Ishikawa (cell line): ENCODE results near the gene CFAP92.

Source experiments
- USF1 ChIP-seq: IDR thresholded peaks from 2 replicates; pipeline ENCODE4 v1.6.1; 2012
- TF ChIP-seq, protein P1 (sequence below): IDR thresholded peaks from 2 replicates; pipeline ENCODE4 v1.6.1; 2012; ENCODE audit warnings: low read depth, mild to moderate bottlenecking

GRCh38 chr3:129017484-129017899 is 23.6 kb upstream of the CFAP92 start:
- TF ChIP-seq USF1, result no peak
- TF ChIP-seq, protein P1, sequence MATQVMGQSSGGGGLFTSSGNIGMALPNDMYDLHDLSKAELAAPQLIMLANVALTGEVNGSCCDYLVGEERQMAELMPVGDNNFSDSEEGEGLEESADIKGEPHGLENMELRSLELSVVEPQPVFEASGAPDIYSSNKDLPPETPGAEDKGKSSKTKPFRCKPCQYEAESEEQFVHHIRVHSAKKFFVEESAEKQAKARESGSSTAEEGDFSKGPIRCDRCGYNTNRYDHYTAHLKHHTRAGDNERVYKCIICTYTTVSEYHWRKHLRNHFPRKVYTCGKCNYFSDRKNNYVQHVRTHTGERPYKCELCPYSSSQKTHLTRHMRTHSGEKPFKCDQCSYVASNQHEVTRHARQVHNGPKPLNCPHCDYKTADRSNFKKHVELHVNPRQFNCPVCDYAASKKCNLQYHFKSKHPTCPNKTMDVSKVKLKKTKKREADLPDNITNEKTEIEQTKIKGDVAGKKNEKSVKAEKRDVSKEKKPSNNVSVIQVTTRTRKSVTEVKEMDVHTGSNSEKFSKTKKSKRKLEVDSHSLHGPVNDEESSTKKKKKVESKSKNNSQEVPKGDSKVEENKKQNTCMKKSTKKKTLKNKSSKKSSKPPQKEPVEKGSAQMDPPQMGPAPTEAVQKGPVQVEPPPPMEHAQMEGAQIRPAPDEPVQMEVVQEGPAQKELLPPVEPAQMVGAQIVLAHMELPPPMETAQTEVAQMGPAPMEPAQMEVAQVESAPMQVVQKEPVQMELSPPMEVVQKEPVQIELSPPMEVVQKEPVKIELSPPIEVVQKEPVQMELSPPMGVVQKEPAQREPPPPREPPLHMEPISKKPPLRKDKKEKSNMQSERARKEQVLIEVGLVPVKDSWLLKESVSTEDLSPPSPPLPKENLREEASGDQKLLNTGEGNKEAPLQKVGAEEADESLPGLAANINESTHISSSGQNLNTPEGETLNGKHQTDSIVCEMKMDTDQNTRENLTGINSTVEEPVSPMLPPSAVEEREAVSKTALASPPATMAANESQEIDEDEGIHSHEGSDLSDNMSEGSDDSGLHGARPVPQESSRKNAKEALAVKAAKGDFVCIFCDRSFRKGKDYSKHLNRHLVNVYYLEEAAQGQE, result no peak
